Spleen (tissue), 11 donors: ENCODE measurements around the gene LRRC31. TPM values are rescaled to one million over a fixed set of nuclear protein-coding genes. Genes with fewer than 3 reads are reported as not detected.
A peak's percentile ranks its signal among the peaks of the same experiment; 100 is the strongest.

Experiments used
- DNase-seq: peaks from one replicate; pipeline ENCODE4 v3.0.0-alpha.2; 2020
- H3K27ac ChIP-seq, 8 donors: fragments of 200-600 bp; sonication (generic) in 7 of 8; 1 replicate in 4 of 8; 2 replicates in 4 of 8; pipeline versions ENCODE4 v1.5.0 to v1.8.0; 2016 to 2021; ENCODE audit warnings: inconsistent platforms in 4 of 8, mild to moderate bottlenecking in 4 of 8, moderate library complexity in 1 of 8
- H3K27me3 ChIP-seq, 7 donors: fragments of 200-600 bp; sonication (generic) in 6 of 7; replicated peaks in 1 of 7; 1 replicate in 4 of 7; 2 replicates in 3 of 7; pipeline versions ENCODE4 v1.5.0 to v1.8.0; 2016 to 2021; ENCODE audit warnings: inconsistent platforms in 3 of 7, mild to moderate bottlenecking in 1 of 7
- H3K36me3 ChIP-seq, 6 donors: fragments of 200-600 bp; sonication (generic) in 5 of 6; 1 replicate in 4 of 6; 2 replicates in 2 of 6; pipeline versions ENCODE4 v1.5.0 to v1.8.0; 2016 to 2021; ENCODE audit warnings: inconsistent platforms in 2 of 6
- H3K4me1 ChIP-seq, 6 donors: fragments of 200-600 bp; sonication (generic) in 5 of 6; 1 replicate in 3 of 6; 2 replicates in 3 of 6; pipeline versions ENCODE4 v1.5.0 to v1.8.0; 2016 to 2021; ENCODE audit warnings: inconsistent platforms in 3 of 6
- H3K4me3 ChIP-seq, 8 donors: fragments of 200-600 bp; sonication (generic) in 7 of 8; 1 replicate in 4 of 8; 2 replicates in 4 of 8; pipeline versions ENCODE4 v1.5.0 to v1.8.0; 2016 to 2021; ENCODE audit warnings: inconsistent platforms in 4 of 8, mild to moderate bottlenecking in 4 of 8, moderate library complexity in 2 of 8
- H3K9me3 ChIP-seq, 8 donors: fragments of 200-600 bp; sonication (generic) in 7 of 8; 1 replicate in 4 of 8; 2 replicates in 4 of 8; pipeline versions ENCODE4 v1.5.0 to v1.8.0; 2016 to 2021; ENCODE audit warnings: inconsistent platforms in 4 of 8
- CTCF ChIP-seq, 11 experiments: fragments of 200-600 bp in 7 of 11; fragments of 450-650 bp in 4 of 11; sonication (generic) in 4 of 11; IDR thresholded peaks in 8 of 11; conservative IDR thresholded peaks in 3 of 11; 1 replicate in 7 of 11; 2 replicates in 4 of 11; pipeline versions ENCODE4 v1.4.0 to v1.8.0; 2016 to 2021; ENCODE audit warnings: antibody characterized with exemption in 11 of 11, inconsistent platforms in 4 of 11, mild to moderate bottlenecking in 1 of 11
- POLR2A ChIP-seq, 3 donors: fragments of 450-650 bp; IDR thresholded peaks; one replicate each; pipeline ENCODE4 v1.5.1; 2017; ENCODE audit warnings: antibody characterized with exemption in 3 of 3, mild to moderate bottlenecking in 1 of 3
- POLR2AphosphoS5 ChIP-seq, 3 donors: sonication (generic); formaldehyde crosslinking; IDR thresholded peaks; one replicate each; pipeline ENCODE4 v1.5.1; 2017; ENCODE audit warnings: antibody characterized with exemption in 3 of 3
- WGBS, 5 donors: extraction: QIAGEN DNeasy Blood & Tissue Kit in 3 of 5; methylation state at CpG; one replicate each; pipeline versions ENCODE4 v1.1.5 to v1.1.7; 2013 to 2018; 5-methylcytosine and 5-hydroxymethylcytosine counted together
- intact Hi-C: fragments of 100-400 bp; cut with DNase I; formaldehyde crosslinking; loops from one replicate; pipeline ENCODE4 v1.15.0; 2023; ENCODE audit warnings: low total_unique reads
- polyA plus RNA-seq, 3 donors: library from polyadenylated mRNA; stranded (reverse); fragments of 200-250 nt; gene quantifications; one replicate each; pipeline ENCODE4 v1.2.1, GENCODE V29; 2013
- total RNA-seq, 7 donors: library from RNA; depleted of rRNA in 3 of 7; stranded (reverse); fragments of >200 nt in 3 of 7; fragmentation: NEBNext Ultra II Directional in 4 of 7; extraction: Animal tissue kit (Norgen Biotek cat#: 25700) in 4 of 7; gene quantifications; one replicate each; pipeline versions ENCODE4 v1.1.0 to v1.2.1, GENCODE V29; 2016 to 2021
- donor health status: healthy with polysubstance abuse.
- donor health status: DM: no; HTN: no; CAD: no; lungs with moderate emphysema.
- donor health status: DM: no; HTN: no; CAD: no.
- donor health status: Bipolar disorder and iron deficiency.
- donor health status: healthy.
- donor health status: DM: no; HTN: no; CAD: no.
- donor health status: DM: yes; HTN: yes; CAD: no.

The LRRC31 gene
- total and polyA plus RNA-seq, 10 donors, result 0.03 to 0.79 (median 0.25) TPM; not detected in 4

DNA sequence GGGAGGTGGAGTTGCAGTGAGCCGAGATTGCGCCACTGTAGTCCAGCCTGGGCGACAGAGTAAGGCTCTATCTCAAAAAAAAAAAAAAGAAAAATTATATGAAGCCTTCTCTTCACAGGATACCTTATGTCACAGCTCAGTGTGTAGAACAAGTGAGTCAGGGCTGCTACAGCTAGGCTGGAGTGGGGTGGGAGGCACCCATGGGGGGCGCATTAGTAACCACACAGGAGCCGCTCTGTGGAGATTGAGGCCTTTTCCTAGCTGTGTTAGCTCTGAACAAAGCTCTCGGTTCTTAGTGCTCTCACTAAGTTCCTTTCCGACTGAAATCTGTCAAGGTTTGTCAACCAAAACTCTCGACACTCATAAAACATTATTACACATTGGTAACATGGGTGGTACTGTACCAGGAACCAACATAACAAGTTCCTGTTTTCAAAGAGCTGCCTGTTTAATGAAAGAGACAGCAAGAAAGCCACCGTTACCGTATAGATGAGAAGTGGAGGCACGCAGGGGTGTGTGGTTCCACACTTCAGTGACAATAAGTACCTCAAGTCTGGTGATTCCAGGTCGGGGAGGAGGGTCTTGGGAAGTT is 4.5 kb downstream of the LRRC31 start:
- H3K9me3 ChIP-seq, result no peaks in the 10 kb centered on the region
- TF ChIP-seq CTCF (IDR thresholded peaks at IDR 0.05 in 8 of 11, conservative IDR thresholded peaks at IDR 0.05 in 3 of 11), result no peak
- no peak for TF ChIP-seq POLR2AphosphoS5 (IDR thresholded peaks at IDR 0.05)
- TF ChIP-seq POLR2A (IDR thresholded peaks at IDR 0.05), result no peak
- peaks cover 0 to 34% (median 19%) of the 10 kb centered on the region in 6 donors for H3K4me1 ChIP-seq
- WGBS, 5 donors, result 39 to 58% (median 46%) methylated on average over 12 of the region's 12 CpGs
- no peaks in the 10 kb centered on the region for H3K27me3 ChIP-seq
- peak overlapping the region; percentile 6 to 72 (median 60) for H3K27ac ChIP-seq
- H3K36me3 ChIP-seq, result no peaks in the 10 kb centered on the region
- intact Hi-C loops, result loop anchor here (10.0 kb wide), 1 partner anchor 190 kb away; no protein-coding TSS in a partner anchor
- no peak overlapping the region for H3K4me3 ChIP-seq
- DNase-seq, result no peak

DNA sequence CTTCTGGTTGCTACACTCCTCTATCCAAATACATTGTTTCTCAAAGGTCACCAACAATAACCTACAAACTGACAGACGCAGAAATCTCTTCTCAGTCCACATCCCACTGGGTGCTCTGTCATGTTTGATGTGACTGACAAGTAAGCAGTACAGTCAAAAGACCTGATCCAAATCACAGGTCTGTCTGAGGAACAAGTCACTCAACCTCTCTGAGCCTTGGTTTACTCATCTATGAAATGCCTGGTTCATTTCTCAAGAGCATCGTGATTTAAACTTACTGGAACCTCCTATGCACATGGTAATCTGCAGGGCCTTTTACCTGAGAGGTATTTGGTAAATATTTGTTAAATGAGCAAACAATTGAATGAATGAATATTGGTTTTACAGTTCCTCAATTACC is 5.5 kb downstream of the LRRC31 start:
- 64 to 91% (median 79%) methylated on average over 2 of the region's 2 CpGs for WGBS, 5 donors
- TF ChIP-seq CTCF (IDR thresholded peaks at IDR 0.05 in 8 of 11, conservative IDR thresholded peaks at IDR 0.05 in 3 of 11), result no peak
- TF ChIP-seq POLR2A (IDR thresholded peaks at IDR 0.05), result no peak
- TF ChIP-seq POLR2AphosphoS5 (IDR thresholded peaks at IDR 0.05), result no peak
- intact Hi-C loops, result loop anchor here (10.0 kb wide), 1 partner anchor 191 kb away; no protein-coding TSS in a partner anchor
- no peaks in the 10 kb centered on the region for H3K9me3 ChIP-seq
- H3K4me1 ChIP-seq, result peaks cover 0 to 34% (median 19%) of the 10 kb centered on the region in 6 donors
- no peaks in the 10 kb centered on the region for H3K27me3 ChIP-seq
- H3K27ac ChIP-seq, result no peak overlapping the region
- no peaks in the 10 kb centered on the region for H3K36me3 ChIP-seq
- no peak for DNase-seq
- no peak overlapping the region for H3K4me3 ChIP-seq

DNA sequence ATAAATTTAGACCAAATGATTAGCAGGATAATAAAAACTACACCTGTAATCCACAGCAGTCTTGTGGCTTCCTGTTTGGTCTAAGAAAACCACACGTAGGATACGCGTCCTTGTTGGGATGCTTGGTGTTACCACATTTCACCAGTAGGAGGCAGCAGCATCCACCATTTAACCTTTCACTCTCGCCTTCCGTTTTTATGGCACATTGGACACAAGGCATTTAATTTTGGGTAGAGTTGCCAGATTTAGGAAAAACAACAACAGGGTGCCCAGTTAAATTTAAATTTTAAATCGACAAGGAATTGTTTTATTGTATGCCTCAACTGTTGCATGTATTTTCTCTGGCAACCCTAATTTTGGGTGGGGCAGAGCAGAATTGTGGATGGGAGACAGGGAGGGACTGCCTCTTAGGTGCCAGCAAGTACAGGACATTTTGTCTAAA is 6.3 kb downstream of the LRRC31 start:
- Histone ChIP-seq H3K9me3 (no peaks in the 10 kb centered on the region), H3K27ac (no peak overlapping the region), H3K4me1 (peaks cover 0 to 34% (median 19%) of the 10 kb centered on the region in 6 donors), H3K36me3 (no peaks in the 10 kb centered on the region), H3K4me3 (no peak overlapping the region), H3K27me3 (no peaks in the 10 kb centered on the region)
- no peak for DNase-seq
- intact Hi-C loops, result loop anchor here (10.0 kb wide), 1 partner anchor 191 kb away; no protein-coding TSS in a partner anchor
- peak; percentile 89 to 96 (median 93) for TF ChIP-seq CTCF (IDR thresholded peaks at IDR 0.05 in 8 of 11, conservative IDR thresholded peaks at IDR 0.05 in 3 of 11)
- TF ChIP-seq POLR2AphosphoS5 (IDR thresholded peaks at IDR 0.05), result peak in 1 of 3 donors; percentile 71
- no peak for TF ChIP-seq POLR2A (IDR thresholded peaks at IDR 0.05)
- WGBS, 5 donors, result 1 to 3% (median 1%) methylated on average over 6 of the region's 6 CpGs

- Histone ChIP-seq H3K4me1 (peaks cover 0 to 34% (median 19%) of the 10 kb centered on the region in 6 donors), H3K4me3 (no peak overlapping the region), H3K9me3 (no peaks in the 10 kb centered on the region), H3K36me3 (no peaks in the 10 kb centered on the region), H3K27ac (no peak overlapping the region), H3K27me3 (no peaks in the 10 kb centered on the region)
- no peak for TF ChIP-seq CTCF (IDR thresholded peaks at IDR 0.05 in 8 of 11, conservative IDR thresholded peaks at IDR 0.05 in 3 of 11)
- no peak for TF ChIP-seq POLR2AphosphoS5 (IDR thresholded peaks at IDR 0.05)
- TF ChIP-seq POLR2A (IDR thresholded peaks at IDR 0.05), result no peak
- DNase-seq, result no peak
- WGBS, 5 donors, result 74 to 90% (median 86%) methylated on average over 5 of the region's 5 CpGs
- intact Hi-C loops, result loop anchor here (10.0 kb wide), 1 partner anchor 193 kb away; no protein-coding TSS in a partner anchor
Measured at GRCh38 chr3:169861871-169862270, 7.9 kb downstream of the LRRC31 start.
